ENCODE results near the gene CYTL1.
"Not testable (repeated sequence)": the region's sequence is repeated elsewhere in the genome, so short reads cannot be mapped to it uniquely, and the experiment has no call there.

Gene CYTL1

GRCh38 chr4:5019274-5019673 is at the start of gene CYTL1:
Gene CYTL1 (minus strand): TSS chr4:5019458. CDS start chr4:5019445, 13 bp downstream.
- FAIRE-seq: no peak
- no peak for DNase-seq (ENCODE audit: low spot score)

- no peak for FAIRE-seq
- no peak for DNase-seq (ENCODE audit: low spot score)
Observed at GRCh38 chr4:5067908-5068307, 48.6 kb upstream of the CYTL1 start.

- DNase-seq (ENCODE audit: low spot score); FAIRE-seq: not testable (repeated sequence)
Observed at GRCh38 chr4:5066968-5067367, 47.7 kb upstream of the CYTL1 start.

- DNase-seq (ENCODE audit: low spot score) (no peak), FAIRE-seq (no peak)
Observed at GRCh38 chr4:5066101-5066500, 46.8 kb upstream of the CYTL1 start.

- no peak for FAIRE-seq
Observed at GRCh38 chr4:5055411-5055810, 36.2 kb upstream of the CYTL1 start.

GRCh38 chr4:5054532-5054931 is 35.3 kb upstream of the CYTL1 start:
- peak; percentile 74 for DNase-seq (ENCODE audit: low spot score)
- FAIRE-seq: peak; percentile 84

More at GRCh38 chr4:5055411-5055810, 36.2 kb upstream of the CYTL1 start:
- DNase-seq (ENCODE audit: low spot score): no peak

GRCh38 chr4:5052726-5053425 is 33.6 kb upstream of the CYTL1 start:
- no peak for DNase-seq (ENCODE audit: low spot score)

GRCh38 chr4:5052204-5052702 is 33.0 kb upstream of the CYTL1 start:
- FAIRE-seq (no peak), DNase-seq (ENCODE audit: low spot score) (no peak)

More at GRCh38 chr4:5052726-5053425, 33.6 kb upstream of the CYTL1 start:
- no peak for FAIRE-seq

- FAIRE-seq (no peak), DNase-seq (ENCODE audit: low spot score) (peak; percentile 33)
Observed at GRCh38 chr4:5051278-5052203, 32.3 kb upstream of the CYTL1 start, which contains the start of gene STK32B. Gene STK32B (plus strand): TSS chr4:5051480.

- DNase-seq (ENCODE audit: low spot score): peak; percentile 56
- FAIRE-seq: no peak
Observed at GRCh38 chr4:5050520-5051277, 31.4 kb upstream of the CYTL1 start.

- FAIRE-seq: no peak
- no peak for DNase-seq (ENCODE audit: low spot score)
Observed at GRCh38 chr4:5048721-5049120, 29.5 kb upstream of the CYTL1 start.

- FAIRE-seq: no peak
- DNase-seq (ENCODE audit: low spot score): no peak
Observed at GRCh38 chr4:5045097-5045496, 25.8 kb upstream of the CYTL1 start.

- FAIRE-seq: no peak
- no peak for DNase-seq (ENCODE audit: low spot score)
Observed at GRCh38 chr4:5044341-5044740, 25.1 kb upstream of the CYTL1 start.

- DNase-seq (ENCODE audit: low spot score): no peak
- FAIRE-seq: no peak
Observed at GRCh38 chr4:5043579-5043978, 24.3 kb upstream of the CYTL1 start.

GRCh38 chr4:5041699-5042098 is 22.4 kb upstream of the CYTL1 start:
- FAIRE-seq (no peak), DNase-seq (ENCODE audit: low spot score) (no peak)

GRCh38 chr4:5040856-5041620 is 21.8 kb upstream of the CYTL1 start:
- DNase-seq (ENCODE audit: low spot score): no peak
- no peak for FAIRE-seq

- no peak for DNase-seq (ENCODE audit: low spot score)
- FAIRE-seq: no peak
Observed at GRCh38 chr4:5039800-5040199, 20.5 kb upstream of the CYTL1 start.

- DNase-seq (ENCODE audit: low spot score): peak; percentile 98
- FAIRE-seq: peak; percentile 96
Observed at GRCh38 chr4:5037553-5038551, 18.6 kb upstream of the CYTL1 start.

GRCh38 chr4:5036239-5036638 is 17.0 kb upstream of the CYTL1 start:
- FAIRE-seq: no peak
- DNase-seq (ENCODE audit: low spot score): peak; percentile 33
